ENCODE data around the gene TRIM16.
"Not testable (repeated sequence)": the region's sequence is repeated elsewhere in the genome, so short reads cannot be mapped to it uniquely, and the experiment has no call there.

The TRIM16 gene

DNA sequence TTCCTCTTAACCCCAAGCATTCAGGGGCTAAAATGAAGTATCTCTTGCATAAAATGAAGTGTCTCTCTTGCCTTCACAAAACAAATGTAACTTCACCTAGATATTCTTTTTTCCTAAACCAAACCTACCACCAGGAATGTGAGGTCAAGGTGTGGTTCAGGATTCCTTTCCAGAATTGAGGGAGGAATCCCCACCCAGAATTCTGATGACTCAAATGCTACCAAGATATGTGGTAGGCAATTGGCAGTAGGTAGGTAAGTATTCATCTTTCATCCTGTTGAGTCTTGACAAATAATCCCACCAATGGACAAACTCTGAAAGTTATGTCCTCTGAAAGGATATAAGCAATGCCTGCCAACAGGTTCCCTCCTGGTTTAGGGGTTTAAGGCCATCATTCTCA lies 26.2 kb downstream of the TRIM16 start:
- no peak for DNase-seq

- no peak for DNase-seq
Observed at GRCh38 chr17:15654886-15655561, 29.1 kb downstream of the TRIM16 start.

DNA sequence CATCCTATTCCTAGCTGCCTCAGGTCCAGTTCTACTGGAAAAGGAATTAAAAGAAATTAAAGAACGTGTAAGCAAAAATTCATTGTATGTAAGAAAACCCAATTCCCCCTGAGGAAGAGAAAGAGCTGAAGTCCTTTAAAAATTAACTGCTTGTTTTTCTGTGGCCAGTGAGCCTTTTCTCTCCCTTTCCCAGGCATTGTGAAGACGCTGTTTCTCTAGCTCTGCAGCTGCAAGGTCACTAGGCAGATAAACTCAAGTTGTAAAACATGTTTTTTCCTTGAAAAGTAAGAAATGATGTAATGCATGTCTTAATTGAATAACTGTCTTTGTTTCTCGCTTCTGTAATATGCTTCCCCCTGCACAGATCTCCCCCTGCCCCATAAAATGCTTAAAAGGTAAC lies 29.7 kb downstream of the TRIM16 start:
- DNase-seq: not testable (repeated sequence)

DNA sequence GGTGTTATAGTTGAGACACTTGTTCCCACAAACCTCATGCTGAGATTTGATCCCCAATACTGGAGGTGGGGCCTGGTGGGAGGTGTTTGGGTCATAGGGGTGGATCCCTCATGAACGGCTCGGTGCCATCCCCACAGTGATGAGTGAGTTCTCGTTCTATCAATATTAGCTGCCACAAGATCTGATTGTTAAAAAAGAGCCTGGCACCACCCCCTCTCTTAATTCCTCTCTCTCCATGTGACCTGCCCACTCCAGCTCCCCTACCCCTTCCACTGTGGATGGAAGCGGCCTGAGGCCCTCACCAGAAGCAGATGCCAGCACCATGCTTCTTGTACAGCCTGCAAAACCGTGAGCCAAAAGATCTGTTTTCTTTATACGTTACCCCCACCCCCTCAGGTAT lies 31.2 kb downstream of the TRIM16 start:
- DNase-seq: no peak

DNA sequence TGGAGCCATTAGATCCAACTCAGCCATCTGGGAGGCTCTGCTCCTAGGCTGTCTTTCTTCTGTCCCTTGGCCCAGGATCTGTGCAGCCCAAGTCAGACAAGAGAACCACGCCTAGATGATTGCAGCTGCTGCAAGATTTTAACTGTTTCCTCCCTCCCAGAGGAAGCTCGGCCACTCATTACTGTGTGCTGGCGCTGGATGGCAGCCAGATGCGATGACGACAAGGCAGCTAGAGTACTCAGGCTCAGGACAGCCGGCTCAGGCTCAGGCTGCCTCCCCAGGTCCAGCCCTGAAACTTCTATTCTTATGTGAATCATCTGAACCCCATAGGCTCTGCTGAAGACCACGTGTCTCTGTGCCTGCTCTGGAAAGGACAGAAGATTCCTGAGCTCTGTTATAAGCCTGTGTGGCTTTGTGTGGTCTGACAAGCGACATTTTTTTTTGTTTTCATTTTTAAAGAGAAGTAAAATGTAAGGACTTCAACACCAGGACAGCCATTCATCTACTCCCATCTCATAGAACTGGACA lies 32.5 kb downstream of the TRIM16 start:
- peak; percentile 55 for DNase-seq

DNA sequence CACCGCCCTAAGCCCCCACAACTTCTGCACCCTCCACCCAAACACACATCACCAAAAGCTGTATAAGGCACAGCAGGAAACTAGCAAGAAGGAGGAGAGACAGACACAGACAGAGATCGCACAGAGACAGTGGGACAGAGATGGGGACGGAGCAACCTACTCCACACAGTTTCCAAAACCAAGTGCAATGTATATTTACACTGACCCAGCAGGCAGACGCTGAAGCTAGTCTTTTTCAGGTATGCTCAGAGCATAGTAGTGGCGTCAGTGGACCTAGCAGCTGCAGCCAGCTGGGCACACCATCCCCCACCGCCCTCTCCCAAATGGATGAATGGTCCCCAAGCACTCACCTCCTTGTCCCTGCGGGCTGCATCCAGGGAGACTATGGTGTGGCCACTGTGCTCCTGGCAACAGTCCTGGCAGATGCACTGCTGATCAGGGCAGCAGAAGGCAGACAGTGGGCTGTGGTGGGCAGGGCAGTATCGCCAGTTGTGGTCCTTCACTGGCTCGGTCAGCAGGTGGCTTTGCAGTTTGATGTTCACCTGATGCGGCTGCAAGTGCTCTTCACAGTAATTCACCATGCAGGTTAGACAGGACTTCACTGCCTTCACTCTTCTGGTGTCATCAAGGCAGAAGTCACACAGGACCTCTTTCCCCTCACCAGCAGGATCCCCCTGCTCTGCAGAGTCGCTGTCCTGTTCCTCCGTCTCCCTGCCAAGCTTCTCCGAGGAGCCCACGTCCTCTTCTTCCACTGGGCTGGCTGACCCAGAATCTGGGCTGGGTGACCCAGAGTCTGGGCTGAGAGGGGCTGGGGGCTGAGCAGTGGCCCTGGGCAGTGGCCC lies 33.1 kb downstream of the TRIM16 start:
- no peak for DNase-seq

GRCh38 chr17:15649861-15650421 lies 34.2 kb downstream of the TRIM16 start:
- DNase-seq: no peak

GRCh38 chr17:15648386-15648785 lies 35.7 kb downstream of the TRIM16 start:
- DNase-seq: no peak

DNA sequence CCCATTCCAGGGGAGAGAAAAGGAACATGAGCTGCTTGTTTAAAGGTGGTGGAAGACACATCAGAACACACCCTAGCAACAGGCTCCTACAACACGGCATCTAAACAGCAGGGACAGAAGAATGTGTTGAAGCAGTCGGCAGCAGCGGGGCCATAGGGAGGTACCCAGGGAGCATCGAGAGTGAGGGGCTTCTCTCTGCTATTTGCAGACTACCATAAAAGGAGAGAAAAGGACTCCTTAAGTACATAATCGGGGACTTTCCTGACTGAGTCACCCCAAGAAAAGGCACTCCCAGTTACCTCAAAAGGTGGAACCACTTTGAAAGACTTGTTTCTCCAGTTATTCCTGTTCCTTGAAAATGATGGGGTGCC lies 38.2 kb downstream of the TRIM16 start:
- not testable (repeated sequence) for DNase-seq

DNA sequence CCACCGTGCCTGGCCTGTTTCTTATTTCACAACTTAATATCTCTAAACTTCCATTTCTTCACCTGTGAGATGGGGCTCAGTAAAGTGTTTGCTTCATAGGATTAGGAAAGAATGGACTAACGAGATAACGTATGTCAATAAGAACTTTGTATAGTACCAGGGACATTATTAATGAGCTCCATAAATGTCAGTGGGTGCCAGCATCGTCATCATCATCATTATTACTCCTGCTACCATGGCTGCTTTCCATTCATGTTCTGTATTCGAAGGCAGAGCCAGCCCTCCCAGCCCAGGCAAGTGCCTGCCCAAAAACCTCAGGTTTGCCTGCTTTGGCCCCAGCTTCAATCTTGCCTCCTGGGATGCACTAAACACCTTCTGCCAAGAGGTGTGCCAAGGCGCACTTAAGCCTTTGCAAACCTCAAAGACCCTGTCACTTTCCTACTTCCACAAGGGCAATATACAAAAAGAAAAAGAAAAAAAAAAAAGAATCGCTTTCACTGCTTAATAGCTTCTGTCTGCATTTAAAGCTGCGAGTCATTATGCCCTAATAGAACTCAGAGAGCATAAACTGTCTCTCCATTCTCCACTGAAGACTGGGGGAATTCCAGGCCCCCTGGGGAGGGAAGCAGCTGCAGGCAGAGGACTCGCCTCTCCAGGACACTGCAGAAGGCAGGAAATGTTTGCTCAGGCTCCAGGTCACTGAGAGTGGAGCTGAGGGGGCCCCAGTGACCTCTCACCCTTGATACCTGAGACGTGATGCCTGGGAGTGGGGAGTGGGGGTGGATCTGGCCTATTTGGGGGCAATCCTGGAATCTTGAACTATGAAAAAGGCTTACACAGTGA lies 38.8 kb downstream of the TRIM16 start:
- not testable (repeated sequence) for DNase-seq

DNA sequence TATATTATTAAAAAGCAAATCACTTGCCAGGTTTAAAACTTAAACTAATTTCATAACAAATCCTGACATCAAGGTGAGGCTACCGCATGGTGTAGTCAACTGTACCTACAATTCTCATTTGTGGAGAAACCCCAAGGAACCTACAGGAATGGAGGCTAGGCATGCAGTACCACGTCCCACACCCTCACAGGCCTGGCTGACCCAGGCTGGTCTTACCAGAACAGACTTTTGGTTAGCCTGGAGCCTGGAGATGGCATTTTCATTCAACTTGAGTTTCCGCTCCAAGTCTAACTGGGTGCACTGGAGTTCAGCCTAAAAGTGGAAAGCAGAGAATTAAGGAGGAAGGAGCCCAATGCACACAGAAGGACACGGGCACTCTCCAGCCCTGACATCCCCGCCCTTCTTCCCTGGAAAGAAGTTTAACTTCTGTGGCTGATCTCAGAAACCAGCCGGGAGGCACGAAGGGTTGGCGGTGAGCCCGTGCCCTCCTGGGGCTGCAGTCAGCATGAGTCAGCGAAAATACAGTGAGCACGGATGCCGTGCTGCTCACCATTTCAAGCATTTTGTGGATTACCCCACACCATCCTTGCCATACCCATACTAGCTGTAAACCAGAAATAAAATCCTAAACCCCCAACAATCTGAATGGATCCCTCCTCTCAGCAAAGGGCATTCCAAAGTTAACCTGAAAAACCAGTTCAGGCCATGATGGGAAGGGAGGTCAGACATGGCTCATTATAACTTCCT lies 41.4 kb downstream of the TRIM16 start:
- not testable (repeated sequence) for DNase-seq

DNA sequence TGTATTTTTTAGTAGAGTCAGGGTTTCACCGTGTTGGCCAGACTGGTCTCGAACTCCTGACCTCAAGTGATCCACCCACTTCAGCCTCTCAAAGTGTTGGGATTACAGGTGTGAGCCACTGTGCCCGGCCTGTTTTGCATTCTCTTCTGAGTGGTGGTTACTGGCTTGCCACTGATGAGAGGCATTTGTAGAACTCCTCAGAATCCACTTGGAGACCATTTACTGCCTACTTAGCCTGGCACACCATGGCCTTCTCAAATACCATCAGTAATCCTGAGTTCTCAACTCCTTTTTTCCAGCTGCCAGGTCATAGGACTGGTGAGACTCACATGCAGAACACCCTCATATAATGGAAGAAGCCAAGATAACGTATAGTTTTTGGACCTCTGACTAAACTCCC lies 42.1 kb downstream of the TRIM16 start:
- DNase-seq: not testable (repeated sequence)

- not testable (repeated sequence) for DNase-seq
Observed at GRCh38 chr17:15630930-15631453, 53.1 kb downstream of the TRIM16 start.

GRCh38 chr17:15629991-15630390 lies 54.1 kb downstream of the TRIM16 start:
- not testable (repeated sequence) for DNase-seq

DNA sequence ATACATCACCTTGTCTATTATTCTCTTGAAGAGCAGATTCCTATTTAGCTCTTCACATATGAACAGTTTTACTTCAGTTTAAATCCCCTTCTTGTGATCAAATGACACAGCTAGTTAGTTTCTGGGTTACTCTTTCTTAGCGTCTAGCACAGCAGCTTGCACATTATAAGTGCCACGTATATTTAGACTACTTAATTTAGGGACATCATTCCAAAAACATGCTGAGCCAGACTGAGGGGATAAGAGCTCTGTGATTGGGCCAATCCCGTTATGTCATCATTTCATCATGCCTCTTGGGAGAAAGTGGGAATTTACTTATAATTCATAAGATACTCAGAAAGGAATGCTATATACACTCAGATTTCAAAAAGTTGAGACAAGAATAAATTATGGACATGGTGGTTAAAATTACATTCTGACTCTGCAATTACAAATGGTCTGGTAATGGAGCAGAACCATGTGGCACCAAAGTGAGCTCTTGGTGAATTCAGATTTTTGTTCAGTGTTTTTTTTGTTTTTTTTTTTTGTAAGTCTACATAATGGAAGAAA lies 60.4 kb downstream of the TRIM16 start:
- not testable (repeated sequence) for DNase-seq

DNA sequence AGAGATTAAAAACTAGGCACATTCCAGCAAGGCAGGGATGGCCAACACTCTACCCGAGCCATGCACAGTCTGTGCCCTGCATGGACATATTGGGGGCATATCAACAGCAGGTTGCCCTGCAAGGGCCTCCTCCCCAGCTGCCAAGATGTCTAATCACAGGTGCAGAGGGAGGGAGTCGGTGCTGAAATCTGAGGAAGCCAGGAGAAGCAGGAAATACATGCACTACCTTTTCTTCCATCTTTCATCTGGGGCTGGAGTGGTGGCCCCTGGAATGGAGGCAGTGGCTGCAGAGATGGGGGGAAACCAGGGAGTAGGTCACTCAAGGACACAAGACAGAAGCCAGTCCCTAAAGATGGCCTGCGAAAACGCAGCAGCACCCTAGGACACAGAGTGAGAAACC lies 60.9 kb downstream of the TRIM16 start:
- DNase-seq: not testable (repeated sequence)

GRCh38 chr17:15622124-15622523 lies 62.0 kb downstream of the TRIM16 start:
- DNase-seq: not testable (repeated sequence)

DNA sequence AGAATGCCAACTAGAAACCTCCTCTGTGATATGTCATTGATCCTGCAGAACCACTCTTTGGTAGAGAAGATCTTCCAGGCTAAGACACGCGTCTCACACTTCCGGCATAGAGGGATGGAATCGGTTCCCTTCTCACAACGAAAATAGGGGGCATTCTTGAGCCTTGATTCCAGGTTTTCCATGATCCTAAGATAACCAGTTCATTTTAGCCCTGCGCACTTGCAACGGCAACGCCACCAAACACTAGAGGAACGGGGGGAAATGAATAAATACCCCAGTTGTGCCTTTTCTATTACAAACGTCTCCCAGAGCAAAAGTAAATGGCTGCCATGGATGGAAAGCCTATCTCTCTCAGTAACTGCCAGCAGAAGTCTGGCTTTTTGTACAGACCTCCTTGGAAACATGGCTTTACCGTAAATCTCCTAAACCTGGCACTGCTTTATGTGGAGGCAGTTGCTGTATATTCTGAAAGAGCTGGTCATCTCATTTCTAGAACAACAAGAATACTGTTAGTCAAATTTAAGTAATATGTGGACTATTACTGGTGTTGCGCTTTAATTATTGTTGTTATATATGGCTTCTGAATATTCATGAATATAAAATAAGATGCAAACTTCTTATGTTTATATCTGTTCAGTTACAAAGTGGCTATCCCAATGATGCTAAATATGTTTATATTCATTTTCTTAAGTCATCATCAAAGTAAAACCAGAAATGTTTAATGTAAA lies 64.6 kb downstream of the TRIM16 start, which contains the start of gene FBXW10B:
Gene FBXW10B (minus strand): TSS at position 374 of the 728 bp plus-strand sequence. CDS start 192 bp downstream, at position 182.
- not testable (repeated sequence) for DNase-seq

GRCh38 chr17:15616828-15617227 lies 67.3 kb downstream of the TRIM16 start:
- not testable (repeated sequence) for DNase-seq

DNA sequence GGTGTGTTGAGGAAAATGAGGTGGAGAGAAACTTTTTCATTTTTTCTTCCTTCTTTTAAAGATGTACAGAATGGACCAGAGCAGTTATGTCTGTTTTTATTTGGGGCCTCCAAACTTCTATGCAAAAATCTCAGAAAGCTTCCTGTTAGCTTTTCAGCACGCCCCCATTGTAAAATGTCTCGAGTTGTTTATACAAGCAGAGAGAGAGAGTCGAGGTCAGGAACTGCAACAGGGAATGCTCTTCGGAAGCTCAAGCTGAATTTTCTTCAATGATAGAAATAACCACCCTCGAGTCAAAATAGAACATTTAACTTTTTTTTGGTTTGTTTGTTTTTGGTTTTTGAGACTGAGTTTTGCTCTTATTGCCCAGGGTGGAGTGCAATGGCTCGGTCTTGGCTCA lies 68.3 kb downstream of the TRIM16 start:
- not testable (repeated sequence) for DNase-seq
